OCI-M1 (cell line): Measurements from ENCODE around the gene CEP164.

Experiments
- DNase-seq: peaks from one replicate; lab custom pipeline; 2025; lab: John Stamatoyannopoulos, UW

Gene CEP164

GRCh38 chr11:117366248-117366647 lies 38.6 kb downstream of the CEP164 start:
- DNase-seq: no peak

GRCh38 chr11:117366875-117367274 lies 39.2 kb downstream of the CEP164 start:
- no peak for DNase-seq

- DNase-seq: no peak
Measured at GRCh38 chr11:117369534-117369933, 41.9 kb downstream of the CEP164 start.

GRCh38 chr11:117371453-117371852 lies 43.8 kb downstream of the CEP164 start:
- no peak for DNase-seq

- no peak for DNase-seq
Measured at GRCh38 chr11:117374316-117375055, 46.8 kb downstream of the CEP164 start.

GRCh38 chr11:117375960-117376359 lies 48.3 kb downstream of the CEP164 start:
- DNase-seq: no peak

- no peak for DNase-seq
Measured at GRCh38 chr11:117376517-117376916, 48.9 kb downstream of the CEP164 start.

- no peak for DNase-seq
Measured at GRCh38 chr11:117378976-117379865, 51.6 kb downstream of the CEP164 start.

GRCh38 chr11:117380676-117381075 lies 53.0 kb downstream of the CEP164 start:
- no peak for DNase-seq

- DNase-seq: no peak
Measured at GRCh38 chr11:117381481-117382387, 54.1 kb downstream of the CEP164 start.

- DNase-seq: no peak
Measured at GRCh38 chr11:117382746-117383145, 55.1 kb downstream of the CEP164 start.

- DNase-seq: no peak
Measured at GRCh38 chr11:117384045-117384444, 56.4 kb downstream of the CEP164 start.

GRCh38 chr11:117385471-117385870 lies 57.8 kb downstream of the CEP164 start:
- no peak for DNase-seq

GRCh38 chr11:117385906-117386305 lies 58.3 kb downstream of the CEP164 start:
- no peak for DNase-seq

- no peak for DNase-seq
Measured at GRCh38 chr11:117387992-117388755, 60.5 kb downstream of the CEP164 start.

GRCh38 chr11:117390743-117391142 lies 63.1 kb downstream of the CEP164 start:
- DNase-seq: no peak

- DNase-seq: no peak
Measured at GRCh38 chr11:117391181-117391580, 63.5 kb downstream of the CEP164 start.

GRCh38 chr11:117392001-117392690 lies 64.5 kb downstream of the CEP164 start:
- no peak for DNase-seq

GRCh38 chr11:117392979-117393378 lies 65.3 kb downstream of the CEP164 start:
- no peak for DNase-seq

GRCh38 chr11:117394221-117394925 lies 66.7 kb downstream of the CEP164 start:
- no peak for DNase-seq
